HCT116 (cell line): ENCODE data around the gene NAA15.

ENCODE experiments used
- ATF3 ChIP-seq: IDR thresholded peaks from 2 replicates; pipeline ENCODE4 v1.6.1; 2012
- CBX3 ChIP-seq: IDR thresholded peaks from 2 replicates; pipeline ENCODE4 v1.6.1; 2012; ENCODE audit warnings: low read depth
- CEBPB ChIP-seq: IDR thresholded peaks from 2 replicates; pipeline ENCODE4 v1.6.1; 2012; ENCODE audit warnings: low read depth
- CTCF ChIP-seq, 3 experiments: fragments of 200-600 bp in 1 of 3; sonication (generic) in 1 of 3; IDR thresholded peaks in 2 of 3; conservative IDR thresholded peaks in 1 of 3; 2 replicates each; pipeline ENCODE4 v1.5.1; 2012 to 2017; ENCODE audit warnings: low read depth in 2 of 3, low read length in 2 of 3, antibody characterized with exemption in 1 of 3, borderline replicate concordance in 1 of 3, control low read depth in 1 of 3, mild to moderate bottlenecking in 1 of 3, mixed read lengths in 1 of 3, mixed run types in 1 of 3, moderate library complexity in 1 of 3; ENCODE audit not compliant: insufficient read depth in 1 of 3
- EZH2 ChIP-seq: fragments of 200-600 bp; sonication (generic); IDR thresholded peaks from 2 replicates; pipeline ENCODE4 v1.6.1; 2017; ENCODE audit warnings: antibody characterized with exemption, mixed run types
- EZH2phosphoT487 ChIP-seq: fragments of 200-600 bp; IDR thresholded peaks from 2 replicates; pipeline ENCODE4 v1.6.1; 2018; ENCODE audit warnings: antibody characterized with exemption, borderline replicate concordance
- MAX ChIP-seq: IDR thresholded peaks from 2 replicates; pipeline ENCODE4 v1.6.1; 2012
- POLR2A ChIP-seq: IDR thresholded peaks from 2 replicates; pipeline ENCODE4 v1.7.0; 2011; ENCODE audit warnings: borderline replicate concordance; ENCODE audit not compliant: insufficient read depth, insufficient read length; ENCODE audit errors: extremely low read depth
- POLR2AphosphoS5 ChIP-seq: IDR thresholded peaks from 2 replicates; pipeline ENCODE4 v1.6.1; 2011; ENCODE audit warnings: mild to moderate bottlenecking, low read depth, low read length, moderate library complexity
- RAD21 ChIP-seq: IDR thresholded peaks from 2 replicates; pipeline ENCODE4 v1.6.1; 2012; ENCODE audit warnings: low read depth, mild to moderate bottlenecking
- SIN3A ChIP-seq: IDR thresholded peaks from 2 replicates; pipeline ENCODE4 v1.6.1; 2012; ENCODE audit warnings: low read depth
- SP1 ChIP-seq: IDR thresholded peaks from 2 replicates; pipeline ENCODE4 v1.6.1; 2012; ENCODE audit warnings: low read depth
- SRF ChIP-seq: IDR thresholded peaks from 2 replicates; pipeline ENCODE4 v1.6.1; 2012; ENCODE audit warnings: low read depth
- ZFX ChIP-seq: fragments of 450-650 bp; IDR thresholded peaks from 2 replicates; pipeline ENCODE4 v1.6.1; 2017

DNA sequence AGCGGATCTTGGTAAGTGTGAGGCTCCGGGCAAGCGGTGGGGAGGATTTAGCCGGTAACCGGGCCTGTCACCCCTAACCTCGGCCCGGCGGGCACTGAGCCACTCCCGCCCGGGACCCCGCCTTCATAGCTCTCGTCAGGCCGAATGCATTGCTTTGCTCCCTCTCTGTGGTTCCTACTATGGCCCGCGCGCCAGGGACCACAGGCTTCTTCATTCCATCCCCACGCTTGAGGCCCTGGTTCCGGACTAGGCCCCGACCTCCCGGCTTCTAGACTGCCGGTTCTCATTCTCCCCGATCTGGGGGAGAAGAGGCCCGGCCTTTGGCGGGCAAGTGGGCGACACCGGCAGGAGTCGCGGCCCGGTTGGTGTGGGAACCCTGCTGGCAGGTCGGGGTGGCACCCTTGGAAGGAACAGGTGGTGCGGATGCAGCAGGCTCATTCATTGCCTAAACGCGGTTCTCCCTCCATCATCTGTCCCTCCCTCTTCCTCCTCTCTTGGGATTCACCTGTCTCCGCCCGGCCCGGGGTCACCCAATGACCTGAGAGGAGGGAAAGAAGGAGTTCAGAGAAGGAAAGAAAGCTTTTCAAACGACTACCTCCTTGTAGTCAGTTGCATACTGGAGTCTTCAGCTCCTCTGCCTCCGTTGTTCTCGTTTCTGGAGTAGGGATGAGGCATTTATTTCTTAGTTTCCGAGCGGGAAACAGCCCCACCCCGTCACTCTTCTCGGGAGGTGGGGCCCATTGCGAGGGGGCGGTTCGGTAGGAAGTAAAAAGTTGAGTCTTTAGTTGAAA, 711 bp downstream of the NAA15 start, which contains the start of gene NDUFC1:
- TF ChIP-seq POLR2AphosphoS5 (peak; percentile 34; the same call in 1 of the 2 replicates), CTCF (IDR thresholded peaks at IDR 0.05 in 2 of 3, conservative IDR thresholded peaks at IDR 0.05 in 1 of 3; ENCODE audit: borderline replicate concordance in 1 of 3, insufficient read depth in 1 of 3, low read depth in 2 of 3, low read length in 2 of 3) (peak in 1 of 3 experiments; percentile 17; a peak in 2 of 6 replicates), POLR2A (peak; percentile 45), CEBPB (no peak), ATF3 (no peak), SP1 (no peak), EZH2 (no peak), CBX3 (no peak), SIN3A (no peak), EZH2phosphoT487 (no peak), MAX (no peak), RAD21 (no peak), ZFX (peak; percentile 97), SRF (no peak)
